SKM-1 treated with dmso at 0.1 percent for 144 hours (cell line): Measurements from ENCODE around the gene PLEKHO2.

ENCODE experiments used
- DNase-seq: peaks from one replicate; lab custom pipeline; 2025; ENCODE audit not compliant: unreplicated experiment; lab: John Stamatoyannopoulos, UW

PLEKHO2 gene

GRCh38 chr15:64825431-64826294, 16.1 kb upstream of the PLEKHO2 start, which contains the start of gene PIF1:
TSS of gene PIF1 (minus strand) at chr15:64825647. CDS start at chr15:64824335, 1,312 bp downstream.
- peak; percentile 99 for DNase-seq

DNA sequence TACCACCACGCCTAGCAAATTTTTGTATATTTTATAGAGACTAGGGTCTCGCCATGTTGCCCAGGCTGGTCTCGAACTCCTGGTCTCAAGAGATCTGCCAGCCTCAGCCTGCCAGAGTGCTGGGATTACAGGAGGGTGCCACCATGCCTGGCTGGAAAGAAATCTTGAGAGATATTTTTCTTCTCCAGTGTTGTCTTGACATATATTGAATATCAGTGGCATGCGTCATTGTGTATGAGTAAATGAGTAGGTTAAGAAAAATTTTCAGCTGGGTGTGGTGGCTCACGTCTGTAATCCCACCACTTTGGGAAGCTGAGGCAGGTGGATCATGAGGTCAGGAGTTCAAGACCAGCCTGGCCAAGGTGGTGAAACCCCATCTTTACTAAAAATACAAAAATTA, 12.7 kb upstream of the PLEKHO2 start:
- no peak for DNase-seq

DNA sequence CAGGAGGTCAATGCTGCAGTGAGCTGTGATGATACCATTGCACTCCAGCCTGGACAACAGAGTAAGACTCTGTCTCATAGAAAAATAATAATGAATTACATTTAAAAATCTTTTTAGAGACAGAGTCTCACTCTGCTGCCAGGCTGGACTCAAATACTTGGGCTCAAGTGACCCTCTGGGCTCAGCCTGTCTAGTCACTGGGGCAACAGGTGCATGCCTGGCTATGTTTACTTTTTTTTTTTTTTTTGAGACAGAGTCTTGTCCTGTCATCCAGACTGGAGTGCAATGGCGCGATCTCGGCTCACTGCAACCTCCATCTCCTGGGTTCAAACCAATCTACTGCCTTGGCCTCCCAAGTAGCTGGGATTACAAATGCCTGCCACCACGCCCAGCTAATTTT, 8.0 kb upstream of the PLEKHO2 start:
- DNase-seq: no peak

GRCh38 chr15:64836023-64836536, 5.6 kb upstream of the PLEKHO2 start:
- DNase-seq: no peak

DNA sequence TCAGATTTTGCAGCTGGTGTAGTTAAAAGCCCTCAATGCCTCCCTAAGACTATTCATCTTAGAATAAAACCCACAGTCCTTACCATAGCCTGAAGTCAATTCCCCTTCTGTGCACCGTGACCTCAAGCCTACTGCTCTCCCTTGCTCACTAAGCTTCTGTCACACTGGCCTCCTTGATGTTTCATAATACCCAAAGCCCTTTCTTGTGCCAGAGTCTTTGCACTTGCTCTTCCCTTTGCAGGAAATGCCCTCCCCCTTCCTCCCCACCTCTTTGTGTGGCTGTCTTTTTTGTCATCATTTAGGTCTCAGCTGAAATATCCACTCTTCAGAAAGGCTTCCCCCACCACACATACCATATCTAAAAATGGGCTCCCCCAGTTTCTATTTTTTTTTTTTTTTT, 4.2 kb upstream of the PLEKHO2 start:
- DNase-seq: peak; percentile 94

DNA sequence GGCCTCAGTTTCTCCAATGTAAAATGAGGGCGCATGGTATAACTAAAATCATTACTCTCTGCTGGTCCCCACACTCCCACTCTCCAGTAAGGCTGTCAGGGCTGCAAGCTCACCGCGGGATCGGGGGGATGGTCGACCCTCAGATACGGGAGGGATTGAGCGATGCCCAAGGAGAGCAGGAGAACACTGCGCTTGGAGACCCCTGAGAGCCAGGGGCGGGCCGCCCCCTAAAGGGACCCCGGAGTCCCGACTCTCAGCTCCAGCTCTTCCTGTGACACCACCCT, 713 bp upstream of the PLEKHO2 start:
- no peak for DNase-seq

- no peak for DNase-seq
Measured at GRCh38 chr15:64842096-64842939, 603 bp downstream of the PLEKHO2 start.

- DNase-seq: peak; percentile 95
Measured at GRCh38 chr15:64842986-64843561, 1.4 kb downstream of the PLEKHO2 start.

GRCh38 chr15:64843991-64844390, 2.3 kb downstream of the PLEKHO2 start:
- DNase-seq: no peak

- no peak for DNase-seq
Measured at GRCh38 chr15:64844576-64845145, 2.9 kb downstream of the PLEKHO2 start.

DNA sequence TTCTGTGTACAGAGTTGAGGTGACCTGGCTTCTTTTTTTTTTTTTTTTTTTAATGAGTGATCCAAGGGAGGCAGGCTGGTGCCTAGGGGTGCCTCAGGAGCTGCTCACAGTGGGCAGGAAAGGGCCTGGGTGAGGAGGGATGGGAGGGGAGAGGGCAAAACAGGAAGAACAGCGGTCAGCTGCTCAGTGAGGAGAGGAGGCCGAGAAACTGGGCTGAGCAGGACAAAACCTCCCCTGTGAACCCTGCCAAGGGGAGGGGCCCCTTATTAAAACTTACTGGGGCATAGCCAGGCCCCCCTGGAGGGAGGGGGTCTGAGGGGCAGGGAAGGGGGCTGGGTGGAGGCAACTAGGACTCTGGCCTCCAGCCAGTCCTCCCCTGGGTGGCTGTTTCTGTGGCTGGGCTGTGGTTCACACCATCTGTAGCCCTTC, 3.5 kb downstream of the PLEKHO2 start:
- DNase-seq: peak; percentile 24

- no peak for DNase-seq
Measured at GRCh38 chr15:64845831-64846595, 4.3 kb downstream of the PLEKHO2 start.

GRCh38 chr15:64847016-64847415, 5.3 kb downstream of the PLEKHO2 start:
- no peak for DNase-seq

GRCh38 chr15:64847448-64847847, 5.7 kb downstream of the PLEKHO2 start:
- no peak for DNase-seq

- DNase-seq: no peak
Measured at GRCh38 chr15:64847876-64848716, 6.4 kb downstream of the PLEKHO2 start.

- DNase-seq: no peak
Measured at GRCh38 chr15:64850778-64851502, 9.2 kb downstream of the PLEKHO2 start.

GRCh38 chr15:64851503-64851840, 9.8 kb downstream of the PLEKHO2 start:
- DNase-seq: peak; percentile 81

GRCh38 chr15:64854041-64854440, 12.3 kb downstream of the PLEKHO2 start:
- DNase-seq: no peak

DNA sequence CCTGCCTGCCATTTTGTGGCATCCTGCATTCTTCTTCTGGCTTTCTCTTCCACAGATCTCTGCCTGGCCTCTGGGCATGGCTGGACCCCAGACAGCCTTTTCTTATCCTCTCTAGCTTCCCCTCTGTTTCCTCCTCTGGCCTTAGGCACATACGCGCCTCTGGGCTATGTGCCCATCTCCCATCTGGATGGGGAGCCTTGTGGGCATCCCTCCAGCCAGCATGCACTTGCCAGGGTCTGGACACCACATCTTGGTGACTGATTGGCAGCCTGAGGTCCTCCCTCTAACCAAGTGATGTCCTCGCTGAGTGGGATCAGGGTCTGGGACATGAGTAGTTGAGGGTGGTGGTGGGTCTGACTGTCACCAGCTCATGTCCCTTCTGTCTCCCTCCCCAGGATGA, 12.8 kb downstream of the PLEKHO2 start:
- no peak for DNase-seq
